A673 (cell line): ENCODE data around the gene OR2A5.

Experiments used
- EZH2 ChIP-seq: fragments of 200-600 bp; sonication (generic); IDR thresholded peaks from 2 replicates; pipeline ENCODE4 v1.6.1; 2017; ENCODE audit warnings: borderline replicate concordance, low read depth, mild to moderate bottlenecking, mixed read lengths, antibody characterized with exemption, low read length; ENCODE audit not compliant: poor library complexity, severe bottlenecking
- TF ChIP-seq, protein P1 (sequence below): fragments of 300-800, 200-600 bp; sonication (generic); conservative IDR thresholded peaks from 2 replicates; pipeline ENCODE4 v1.5.1; 2017; ENCODE audit warnings: low read depth, mild to moderate bottlenecking, antibody characterized with exemption, low read length, moderate library complexity, mixed read lengths

DNA sequence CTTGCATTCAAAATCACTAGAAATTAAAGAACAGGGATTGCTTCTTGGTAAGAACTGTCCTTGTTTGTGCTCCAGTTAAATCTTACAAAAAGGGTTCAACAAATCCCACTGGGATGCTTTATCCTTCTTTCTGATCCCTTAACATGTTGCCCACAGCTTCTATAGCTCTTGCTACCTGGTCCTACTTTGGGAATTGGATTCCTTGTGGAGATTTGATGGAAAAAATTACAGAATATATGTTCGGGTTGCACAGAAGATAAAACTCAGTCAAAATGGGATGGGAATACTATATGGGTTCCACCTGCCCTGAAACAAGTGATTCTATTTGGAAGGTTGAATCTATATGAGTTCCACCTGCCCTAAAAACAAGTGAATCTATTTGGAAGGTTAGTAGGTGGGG lies 20.8 kb downstream of the OR2A5 start, which contains the start of gene OR2A25:
- no peak for TF ChIP-seq EZH2
- TF ChIP-seq, protein P1, sequence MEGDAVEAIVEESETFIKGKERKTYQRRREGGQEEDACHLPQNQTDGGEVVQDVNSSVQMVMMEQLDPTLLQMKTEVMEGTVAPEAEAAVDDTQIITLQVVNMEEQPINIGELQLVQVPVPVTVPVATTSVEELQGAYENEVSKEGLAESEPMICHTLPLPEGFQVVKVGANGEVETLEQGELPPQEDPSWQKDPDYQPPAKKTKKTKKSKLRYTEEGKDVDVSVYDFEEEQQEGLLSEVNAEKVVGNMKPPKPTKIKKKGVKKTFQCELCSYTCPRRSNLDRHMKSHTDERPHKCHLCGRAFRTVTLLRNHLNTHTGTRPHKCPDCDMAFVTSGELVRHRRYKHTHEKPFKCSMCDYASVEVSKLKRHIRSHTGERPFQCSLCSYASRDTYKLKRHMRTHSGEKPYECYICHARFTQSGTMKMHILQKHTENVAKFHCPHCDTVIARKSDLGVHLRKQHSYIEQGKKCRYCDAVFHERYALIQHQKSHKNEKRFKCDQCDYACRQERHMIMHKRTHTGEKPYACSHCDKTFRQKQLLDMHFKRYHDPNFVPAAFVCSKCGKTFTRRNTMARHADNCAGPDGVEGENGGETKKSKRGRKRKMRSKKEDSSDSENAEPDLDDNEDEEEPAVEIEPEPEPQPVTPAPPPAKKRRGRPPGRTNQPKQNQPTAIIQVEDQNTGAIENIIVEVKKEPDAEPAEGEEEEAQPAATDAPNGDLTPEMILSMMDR, result no peak
